ENCODE data around the gene USP16. TPM values are rescaled to one million over a fixed set of nuclear protein-coding genes. Genes with fewer than 3 reads are reported as not detected.

USP16 gene
- polyA plus RNA-seq, 3 donors = 11.6 to 23.6 (median 16.2) TPM

- intact Hi-C loops (cut with micrococcal nuclease) = loop anchor here in 1 of 2 donors (5.0 kb wide), 1 partner anchor 293 kb away; no protein-coding TSS in a partner anchor
Observed at GRCh38 chr21:29074007-29074376, 49.5 kb downstream of the USP16 start.

GRCh38 chr21:29074783-29075182, 50.3 kb downstream of the USP16 start:
- H3K9me3 ChIP-seq (replicated peaks in 1 of 2; ENCODE audit: control insufficient read depth in 1 of 2, insufficient read depth in 1 of 2, low read length in 2 of 2) = no peaks in the 10 kb centered on the region
- peaks cover 42% of the 10 kb centered on the region for H3K79me2 ChIP-seq (ENCODE audit: insufficient read depth, low read length)
- H3K36me3 ChIP-seq (replicated peaks in 1 of 2; ENCODE audit: control insufficient read depth in 1 of 2, insufficient read depth in 2 of 2, low read length in 2 of 2) = peaks cover 0 to 5% of the 10 kb centered on the region in 2 donors
- Mint-ChIP-seq H3K4me1 (peaks cover 53% of the 10 kb centered on the region), H3K27ac (peak overlapping the region in 2 of 7 donors; percentile 30 to 61), H3K9me3 (peaks cover 0 to 4% (median under 1%) of the 10 kb centered on the region in 7 donors), H3K4me3 (no peak overlapping the region), H3K36me3 (peaks cover 2 to 11% of the 10 kb centered on the region in 2 donors), H3K27me3 (ENCODE audit: low read depth in 3 of 3) (peaks cover 0 to 2% (median 0%) of the 10 kb centered on the region in 3 donors)
- intact Hi-C loops (cut with micrococcal nuclease) = loop anchor here in 1 of 2 donors (5.0 kb wide), 1 partner anchor 293 kb away; no protein-coding TSS in a partner anchor
- H3K4me2 ChIP-seq (replicated peaks; ENCODE audit: extremely low read depth, low read length, poor library complexity, severe bottlenecking) = no peak overlapping the region
- peaks cover 29% of the 10 kb centered on the region for H4K20me1 ChIP-seq (ENCODE audit: insufficient read depth, low read length)
- no peak for DNase-seq
- H3K27ac ChIP-seq (ENCODE audit: low read depth in 1 of 2, low read length in 2 of 2) = no peak overlapping the region
- no peak overlapping the region for H2AFZ ChIP-seq (ENCODE audit: insufficient read depth, low read depth, low read length, poor library complexity, severe bottlenecking)
- no CpG with 5 or more reads among the region's 4 CpGs for WGBS (ENCODE audit: insufficient coverage)
- no peak overlapping the region for H3K4me3 ChIP-seq (replicated peaks in 1 of 3; ENCODE audit: low read depth in 2 of 3, low read length in 3 of 3)
- TF ChIP-seq, protein P1, sequence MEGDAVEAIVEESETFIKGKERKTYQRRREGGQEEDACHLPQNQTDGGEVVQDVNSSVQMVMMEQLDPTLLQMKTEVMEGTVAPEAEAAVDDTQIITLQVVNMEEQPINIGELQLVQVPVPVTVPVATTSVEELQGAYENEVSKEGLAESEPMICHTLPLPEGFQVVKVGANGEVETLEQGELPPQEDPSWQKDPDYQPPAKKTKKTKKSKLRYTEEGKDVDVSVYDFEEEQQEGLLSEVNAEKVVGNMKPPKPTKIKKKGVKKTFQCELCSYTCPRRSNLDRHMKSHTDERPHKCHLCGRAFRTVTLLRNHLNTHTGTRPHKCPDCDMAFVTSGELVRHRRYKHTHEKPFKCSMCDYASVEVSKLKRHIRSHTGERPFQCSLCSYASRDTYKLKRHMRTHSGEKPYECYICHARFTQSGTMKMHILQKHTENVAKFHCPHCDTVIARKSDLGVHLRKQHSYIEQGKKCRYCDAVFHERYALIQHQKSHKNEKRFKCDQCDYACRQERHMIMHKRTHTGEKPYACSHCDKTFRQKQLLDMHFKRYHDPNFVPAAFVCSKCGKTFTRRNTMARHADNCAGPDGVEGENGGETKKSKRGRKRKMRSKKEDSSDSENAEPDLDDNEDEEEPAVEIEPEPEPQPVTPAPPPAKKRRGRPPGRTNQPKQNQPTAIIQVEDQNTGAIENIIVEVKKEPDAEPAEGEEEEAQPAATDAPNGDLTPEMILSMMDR (IDR thresholded peaks at IDR 0.05) = no peak
- no peak overlapping the region for H3K9ac ChIP-seq (ENCODE audit: insufficient read depth, low read length, poor library complexity, severe bottlenecking)
- no peaks in the 10 kb centered on the region for H3K27me3 ChIP-seq (ENCODE audit: control insufficient read depth in 2 of 2, insufficient read depth in 2 of 2, low read length in 2 of 2)
- H3K4me1 ChIP-seq (ENCODE audit: control insufficient read depth in 1 of 2, insufficient read depth in 2 of 2, low read length in 2 of 2) = peaks cover 53 to 66% of the 10 kb centered on the region in 2 donors

More at GRCh38 chr21:29074007-29074376, 49.5 kb downstream of the USP16 start:
- Histone ChIP-seq H3K27me3 (ENCODE audit: control insufficient read depth in 2 of 2, insufficient read depth in 2 of 2, low read length in 2 of 2) (no peaks in the 10 kb centered on the region), H4K20me1 (ENCODE audit: insufficient read depth, low read length) (peaks cover 29% of the 10 kb centered on the region), H3K9ac (ENCODE audit: insufficient read depth, low read length, poor library complexity, severe bottlenecking) (peak overlapping the region; percentile 89), H3K27ac (ENCODE audit: low read depth in 1 of 2, low read length in 2 of 2) (peak overlapping the region; percentile 89 to 96), H3K4me3 (replicated peaks in 1 of 3; ENCODE audit: low read depth in 2 of 3, low read length in 3 of 3) (peak overlapping the region; percentile 83 to 98 (median 89)), H3K4me2 (replicated peaks; ENCODE audit: extremely low read depth, low read length, poor library complexity, severe bottlenecking) (peak overlapping the region; percentile 82), H3K79me2 (ENCODE audit: insufficient read depth, low read length) (peaks cover 50% of the 10 kb centered on the region), H3K4me1 (ENCODE audit: control insufficient read depth in 1 of 2, insufficient read depth in 2 of 2, low read length in 2 of 2) (peaks cover 45 to 58% of the 10 kb centered on the region in 2 donors), H3K9me3 (replicated peaks in 1 of 2; ENCODE audit: control insufficient read depth in 1 of 2, insufficient read depth in 1 of 2, low read length in 2 of 2) (no peaks in the 10 kb centered on the region), H3K36me3 (replicated peaks in 1 of 2; ENCODE audit: control insufficient read depth in 1 of 2, insufficient read depth in 2 of 2, low read length in 2 of 2) (peaks cover 7 to 13% of the 10 kb centered on the region in 2 donors), H2AFZ (ENCODE audit: insufficient read depth, low read depth, low read length, poor library complexity, severe bottlenecking) (peak overlapping the region; percentile 79)
- Mint-ChIP-seq H3K27ac (peak overlapping the region; percentile 94 to 99 (median 98)), H3K9me3 (peaks cover 0 to 4% (median 0%) of the 10 kb centered on the region in 7 donors), H3K36me3 (peaks cover 8 to 19% of the 10 kb centered on the region in 2 donors), H3K4me3 (peak overlapping the region; percentile 99 to 100), H3K4me1 (peaks cover 47% of the 10 kb centered on the region), H3K27me3 (ENCODE audit: low read depth in 3 of 3) (peaks cover 0 to 2% (median 0%) of the 10 kb centered on the region in 3 donors)
- WGBS (ENCODE audit: insufficient coverage) = 0% methylated on average over 1 of the region's 9 CpGs
- DNase-seq = no peak
- TF ChIP-seq, protein P1 (IDR thresholded peaks at IDR 0.05) = no peak

Data from CD14-positive monocyte (primary cell).